Measurements from ENCODE around the gene POLR2F.
A peak's percentile ranks its signal among the peaks of the same experiment; 100 is the strongest.
"Not testable (repeated sequence)": the region's sequence is repeated elsewhere in the genome, so short reads cannot be mapped to it uniquely, and the experiment has no call there.

POLR2F gene

GRCh38 chr22:37925767-37926166, 27.7 kb upstream of the POLR2F start:
- DNase-seq = no peak

- DNase-seq = no peak
Measured at GRCh38 chr22:37926358-37926757, 27.1 kb upstream of the POLR2F start.

GRCh38 chr22:37926771-37927636, 26.5 kb upstream of the POLR2F start:
- DNase-seq = no peak

- no peak for DNase-seq
Measured at GRCh38 chr22:37927637-37927936, 25.9 kb upstream of the POLR2F start.

- DNase-seq = no peak
Measured at GRCh38 chr22:37929390-37929789, 24.1 kb upstream of the POLR2F start.

- no peak for DNase-seq
Measured at GRCh38 chr22:37930270-37930951, 23.1 kb upstream of the POLR2F start.

- no peak for DNase-seq
Measured at GRCh38 chr22:37930952-37931440, 22.5 kb upstream of the POLR2F start.

GRCh38 chr22:37931893-37932389, 21.6 kb upstream of the POLR2F start:
- no peak for DNase-seq

- DNase-seq = no peak
Measured at GRCh38 chr22:37932401-37932800, 21.1 kb upstream of the POLR2F start.

- no peak for DNase-seq
Measured at GRCh38 chr22:37932821-37933578, 20.5 kb upstream of the POLR2F start.

- peak; percentile 37 to 68 (median 60) for DNase-seq
Measured at GRCh38 chr22:37933711-37934376, 19.7 kb upstream of the POLR2F start.

GRCh38 chr22:37940698-37941376, 12.7 kb upstream of the POLR2F start:
- DNase-seq = no peak

- DNase-seq = no peak
Measured at GRCh38 chr22:37942133-37942532, 11.4 kb upstream of the POLR2F start.

GRCh38 chr22:37943136-37943824, 10.2 kb upstream of the POLR2F start:
- no peak for DNase-seq

GRCh38 chr22:37943825-37944198, 9.7 kb upstream of the POLR2F start:
- no peak for DNase-seq

- not testable (repeated sequence) for DNase-seq
Measured at GRCh38 chr22:37944423-37944822, 9.1 kb upstream of the POLR2F start.

- DNase-seq = not testable (repeated sequence)
Measured at GRCh38 chr22:37947142-37947795, 6.2 kb upstream of the POLR2F start.

- no peak for DNase-seq
Measured at GRCh38 chr22:37951305-37951704, 2.2 kb upstream of the POLR2F start.

GRCh38 chr22:37952629-37953028, 870 bp upstream of the POLR2F start:
- not testable (repeated sequence) for DNase-seq

- no peak for DNase-seq
Measured at GRCh38 chr22:37953062-37953436, 450 bp upstream of the POLR2F start.

- no peak for DNase-seq
Measured at GRCh38 chr22:37954686-37955085, 1.2 kb downstream of the POLR2F start.
